ENCODE data around the gene GOLGA6L2.
"Not testable (repeated sequence)": the region's sequence is repeated elsewhere in the genome, so short reads cannot be mapped to it uniquely, and the experiment has no call there.

The GOLGA6L2 gene

GRCh38 chr15:23447107-23447500 lies at the start of gene GOLGA6L2:
Gene GOLGA6L2, minus strand, starts transcription at chr15:23447243. Its CDS starts 62 bp downstream, at chr15:23447181.
- no peak for DNase-seq

GRCh38 chr15:23484870-23485269 lies 37.8 kb upstream of the GOLGA6L2 start:
- no peak for DNase-seq

GRCh38 chr15:23483821-23484299 lies 36.8 kb upstream of the GOLGA6L2 start:
- no peak for DNase-seq

GRCh38 chr15:23482764-23483489 lies 35.9 kb upstream of the GOLGA6L2 start:
- no peak for DNase-seq

GRCh38 chr15:23482228-23482627 lies 35.2 kb upstream of the GOLGA6L2 start:
- no peak for DNase-seq

- DNase-seq, result no peak
Measured at GRCh38 chr15:23477920-23478319, 30.9 kb upstream of the GOLGA6L2 start.

- DNase-seq, result no peak
Measured at GRCh38 chr15:23472678-23473077, 25.6 kb upstream of the GOLGA6L2 start.

- no peak for DNase-seq
Measured at GRCh38 chr15:23472033-23472432, 25.0 kb upstream of the GOLGA6L2 start.

- DNase-seq, result no peak
Measured at GRCh38 chr15:23467110-23467600, 20.1 kb upstream of the GOLGA6L2 start.

- no peak for DNase-seq
Measured at GRCh38 chr15:23457890-23458289, 10.8 kb upstream of the GOLGA6L2 start.

- DNase-seq, result no peak
Measured at GRCh38 chr15:23446215-23447106, 582 bp downstream of the GOLGA6L2 start.

- DNase-seq, result no peak
Measured at GRCh38 chr15:23444269-23444668, 2.8 kb downstream of the GOLGA6L2 start.

- DNase-seq, result no peak
Measured at GRCh38 chr15:23441204-23441603, 5.8 kb downstream of the GOLGA6L2 start.

GRCh38 chr15:23440596-23440995 lies 6.4 kb downstream of the GOLGA6L2 start:
- DNase-seq, result no peak

GRCh38 chr15:23439513-23439912 lies 7.5 kb downstream of the GOLGA6L2 start:
- no peak for DNase-seq

GRCh38 chr15:23438816-23439466 lies 8.1 kb downstream of the GOLGA6L2 start:
- no peak for DNase-seq

GRCh38 chr15:23437673-23438072 lies 9.4 kb downstream of the GOLGA6L2 start:
- DNase-seq, result no peak

GRCh38 chr15:23437146-23437545 lies 9.9 kb downstream of the GOLGA6L2 start:
- no peak for DNase-seq

GRCh38 chr15:23436421-23436820 lies 10.6 kb downstream of the GOLGA6L2 start:
- DNase-seq, result no peak

GRCh38 chr15:23434699-23435098 lies 12.3 kb downstream of the GOLGA6L2 start:
- DNase-seq, result not testable (repeated sequence)

GRCh38 chr15:23425327-23425726 lies 21.7 kb downstream of the GOLGA6L2 start:
- not testable (repeated sequence) for DNase-seq

GRCh38 chr15:23424111-23424904 lies 22.7 kb downstream of the GOLGA6L2 start:
- no peak for DNase-seq
